K562 (cell line): Measurements from ENCODE around the gene KTN1. TPM values are rescaled to one million over a fixed set of nuclear protein-coding genes. Genes with fewer than 3 reads are reported as not detected.

Source experiments
- ATAC-seq: fragments of 200-7000 bp; cut with Tn5 transposase; 3 replicates; pipeline ENCODE4 v1.9.1; 2020; ENCODE audit warnings: moderate library complexity
- BruUV-seq: library from RNA; stranded (reverse); fragments of 400-500 nt; replicated peaks from 2 replicates; lab custom pipeline; 2021; lab: Mats Ljungman, UMichigan
- CTCF ChIA-PET: fragments of 300-600 bp; formaldehyde crosslinking; extraction: SDS; loops from one replicate; lab custom pipeline; 2021; ENCODE audit warnings: low intra/inter-chr PET ratio; lab: Yijun Ruan, JAX
- POLR2A ChIA-PET: fragments of 300-600, 350-650 bp; sonication (Branson Sonifier 250); formaldehyde crosslinking; extraction: SDS; loops from one replicate; lab custom pipeline; 2021; ENCODE audit warnings: antibody characterized with exemption, inconsistent platforms; lab: Yijun Ruan, JAX
- DNase-seq, 4 experiments: peaks; one replicate each; pipeline versions ENCODE4 v3.0.0 to v3.0.0-alpha.2; 2011 to 2018; ENCODE audit warnings: low spot score in 3 of 4, mixed read lengths in 3 of 4; ENCODE audit errors: extremely low read depth in 1 of 4
- FAIRE-seq: peaks from 2 replicates; lab custom pipeline; 2011; peaks lifted over from hg19 to GRCh38; lab: Jason Lieb, UNC
- H2AFZ ChIP-seq: 2 replicates; pipeline ENCODE4 v1.6.0; 2011; ENCODE audit warnings: low read depth, low read length, control low read depth, inconsistent platforms
- H3K27ac ChIP-seq: fragments of 200-600 bp; 3 replicates; pipeline ENCODE4 v1.8.0; 2011; ENCODE audit warnings: low read depth, mild to moderate bottlenecking, control low read depth, inconsistent platforms, low read length, moderate library complexity, mixed read lengths; ENCODE audit errors: extremely low read depth
- H3K27me3 ChIP-seq, 2 experiments: fragments of 300-600 bp in 1 of 2; 2 replicates in 1 of 2; 3 replicates in 1 of 2; pipeline versions ENCODE4 v1.6.0 to v1.8.0; 2011; ENCODE audit warnings: inconsistent platforms in 2 of 2, low read length in 2 of 2, mild to moderate bottlenecking in 1 of 2, mixed read lengths in 1 of 2, moderate library complexity in 1 of 2; ENCODE audit not compliant: control insufficient read depth in 2 of 2, insufficient read depth in 2 of 2
- H3K36me3 ChIP-seq: fragments of 300-600 bp; 3 replicates; pipeline ENCODE4 v1.8.0; 2011; ENCODE audit warnings: mild to moderate bottlenecking, low read length, inconsistent platforms; ENCODE audit not compliant: control insufficient read depth, insufficient read depth
- H3K4me1 ChIP-seq, 2 experiments: fragments of 200-600 bp in 1 of 2; replicated peaks in 1 of 2; 2 replicates in 1 of 2; 3 replicates in 1 of 2; pipeline versions ENCODE4 v1.5.1 to v1.8.0; 2011; ENCODE audit warnings: inconsistent platforms in 2 of 2, low read length in 2 of 2, mild to moderate bottlenecking in 1 of 2, mixed read lengths in 1 of 2, moderate library complexity in 1 of 2; ENCODE audit not compliant: control insufficient read depth in 2 of 2, insufficient read depth in 2 of 2
- H3K4me2 ChIP-seq: 2 replicates; pipeline ENCODE4 v1.6.1; 2011; ENCODE audit warnings: low read length, control low read depth, inconsistent platforms, mixed read lengths; ENCODE audit not compliant: insufficient read depth
- H3K4me3 ChIP-seq: fragments of 200-600 bp; sonication (generic), shearing (Covaris generic); 2 replicates; pipeline ENCODE4 v1.5.1; 2016; ENCODE audit warnings: control low read depth, inconsistent platforms
- H3K79me2 ChIP-seq: fragments of 200-600 bp; 3 replicates; pipeline ENCODE4 v1.8.0; 2011; ENCODE audit warnings: low read length, inconsistent platforms; ENCODE audit not compliant: control insufficient read depth, insufficient read depth
- H3K9ac ChIP-seq, 2 experiments: 2 replicates each; pipeline versions ENCODE4 v1.6.0 to v1.6.1; 2011; ENCODE audit warnings: low read depth in 2 of 2, low read length in 2 of 2, control low read depth in 1 of 2, inconsistent platforms in 1 of 2, mild to moderate bottlenecking in 1 of 2, mixed read lengths in 1 of 2; ENCODE audit not compliant: insufficient read depth in 1 of 2
- H3K9me1 ChIP-seq: one replicate; pipeline ENCODE4 v1.6.0; 2011; ENCODE audit warnings: inconsistent platforms, mild to moderate bottlenecking, low read length, moderate library complexity; ENCODE audit not compliant: control insufficient read depth, insufficient read depth
- H3K9me3 ChIP-seq: replicated peaks from 2 replicates; pipeline ENCODE4 v1.5.1; 2011; ENCODE audit warnings: low read depth, low read length, inconsistent platforms; ENCODE audit not compliant: control insufficient read depth, insufficient read depth
- H4K20me1 ChIP-seq: replicated peaks from 2 replicates; pipeline ENCODE4 v1.6.1; 2011; ENCODE audit warnings: low read length, inconsistent platforms, mixed read lengths; ENCODE audit not compliant: control insufficient read depth, insufficient read depth
- CEBPG ChIP-seq, 3 experiments: fragments of 200-800 bp in 1 of 3; sonication (Bioruptor generic) in 1 of 3; sonication (generic) in 1 of 3; formaldehyde crosslinking in 1 of 3; IDR thresholded peaks in 2 of 3; conservative IDR thresholded peaks in 1 of 3; 2 replicates each; pipeline versions ENCODE4 v1.6.1 to v1.8.0; 2016 to 2022; ENCODE audit warnings: missing compliant biosample characterization in 2 of 3, missing genetic modification characterization in 2 of 3, mild to moderate bottlenecking in 1 of 3, missing genetic modification reagents in 1 of 3
- ERF ChIP-seq: fragments of 450-650 bp; formaldehyde crosslinking; IDR thresholded peaks from 2 replicates; pipeline ENCODE4 v1.4.0; 2020; ENCODE audit warnings: mild to moderate bottlenecking, mixed read lengths
- ETV1 ChIP-seq: fragments of 450-650 bp; conservative IDR thresholded peaks from 2 replicates; pipeline ENCODE4 v1.6.1; 2016; ENCODE audit warnings: missing genetic modification characterization, control low read depth, low read depth, missing compliant biosample characterization
- FOSL1 ChIP-seq: fragments of 200-800 bp; sonication (Bioruptor generic); conservative IDR thresholded peaks from 2 replicates; pipeline ENCODE4 v1.6.1; 2016; ENCODE audit warnings: missing genetic modification characterization, missing compliant biosample characterization
- NCOA2 ChIP-seq, 2 experiments: fragments of 450-650 bp; IDR thresholded peaks; 2 replicates each; pipeline ENCODE4 v1.6.1; 2018; ENCODE audit warnings: mild to moderate bottlenecking in 2 of 2, moderate library complexity in 1 of 2; ENCODE audit not compliant: partially characterized antibody in 2 of 2
- NFE2L1 ChIP-seq: fragments of 450-650 bp; IDR thresholded peaks from 2 replicates; pipeline ENCODE4 v1.6.1; 2016; ENCODE audit warnings: missing genetic modification characterization, low read depth, mild to moderate bottlenecking, missing compliant biosample characterization, moderate library complexity, borderline replicate concordance
- NR2C2 ChIP-seq, 2 experiments: fragments of 200-800 bp in 1 of 2; sonication (Bioruptor generic) in 1 of 2; sonication (generic) in 1 of 2; formaldehyde crosslinking in 1 of 2; IDR thresholded peaks; 2 replicates each; pipeline versions ENCODE4 v1.6.1 to v1.8.0; 2016 to 2022; ENCODE audit warnings: mild to moderate bottlenecking in 1 of 2, missing compliant biosample characterization in 1 of 2, missing genetic modification characterization in 1 of 2, missing genetic modification reagents in 1 of 2
- RNF2 ChIP-seq: sonication (generic); IDR thresholded peaks from 2 replicates; pipeline ENCODE4 v1.6.1; 2016
- STAG1 ChIP-seq: sonication (generic); formaldehyde crosslinking; IDR thresholded peaks from 2 replicates; pipeline ENCODE4 v1.5.0; 2020; ENCODE audit warnings: missing genetic modification reagents, borderline replicate concordance
- ZNF134 ChIP-seq: fragments of 250-450 bp; sonication (Bioruptor Pico); conservative IDR thresholded peaks from 2 replicates; pipeline ENCODE4 v1.4.0; 2020
- ZNF507 ChIP-seq: conservative IDR thresholded peaks from 2 replicates; pipeline ENCODE4 v1.6.1; 2017; ENCODE audit warnings: missing genetic modification characterization, missing compliant biosample characterization
- WGBS: fragments of 100-300 bp; shearing (Covaris generic); methylation state at CpG from one replicate; pipeline ENCODE4 v1.1.6; 2016; ENCODE audit warnings: low coverage, mixed read lengths; ENCODE audit not compliant: insufficient coverage; ENCODE audit errors: missing lambda C conversion rate; 5-methylcytosine and 5-hydroxymethylcytosine counted together
- in situ Hi-C: fragments of 300-500 bp; cut with MboI; formaldehyde crosslinking; loops from 4 replicates; pipeline ENCODE4 v1.15.0; 2018; ENCODE audit warnings: inconsistent platforms, mixed read lengths
- intact Hi-C: fragments of 100-400 bp; cut with micrococcal nuclease; formaldehyde crosslinking; loops from 2 replicates; pipeline ENCODE4 v1.14.2; 2022
- polyA plus RNA-seq, 8 experiments: library from polyadenylated mRNA; depleted of rRNA in 4 of 8; stranded (reverse) in 5 of 8; unstranded in 3 of 8; fragments of >200 nt; fragmentation: Nextera tagmentation in 2 of 8; fragmentation: Illumina TruSeq in 1 of 8; extraction: Ambion mirVana in 2 of 8; extraction: Trizol in 1 of 8; gene quantifications; 2 replicates each; pipeline versions ENCODE4 v1.2.1 to v1.2.3, GENCODE V29; 2011 to 2014; ENCODE audit warnings: inconsistent platforms in 1 of 8, missing spikeins in 1 of 8
- total RNA-seq, 7 experiments: library from RNA; depleted of rRNA in 6 of 7; stranded (reverse); fragments of >200 nt in 6 of 7; fragmentation: Illumina TruSeq in 2 of 7; extraction: Trizol in 2 of 7; gene quantifications; 2 replicates each; pipeline versions ENCODE4 v1.2.1 to v1.2.3, GENCODE V29; 2011 to 2021; ENCODE audit warnings: low replicate concordance in 1 of 7

Gene KTN1
- total and polyA plus RNA-seq, 9 of the 15 experiments (the other 6 are each of a cell fraction or from before 2014, with no cell fraction given) = 34.8 to 120 (median 63.6) TPM

DNA sequence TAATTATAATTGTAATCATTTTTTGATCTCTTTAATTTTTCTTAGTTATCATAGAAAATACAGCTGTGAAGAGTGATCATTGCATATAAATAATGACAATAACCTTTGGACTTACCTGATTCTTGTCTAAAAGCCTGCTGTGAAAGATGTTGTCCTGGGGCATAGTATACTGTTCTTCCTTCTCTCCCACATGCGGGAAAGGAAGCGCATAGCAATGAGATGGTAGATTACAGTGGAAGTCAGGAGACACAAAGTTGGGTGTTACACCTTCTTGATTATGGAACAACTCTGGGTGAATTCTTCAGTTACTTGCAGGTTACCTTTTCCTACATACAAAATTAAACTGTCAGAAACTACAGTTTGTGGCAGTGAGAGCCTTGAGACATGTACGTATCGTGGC is 140.8 kb downstream of the KTN1 start:
- Histone ChIP-seq H4K20me1 (no peaks in the 10 kb centered on the region), H3K4me1 (no peaks in the 10 kb centered on the region), H3K4me2 (no peak overlapping the region), H3K9me1 (no peaks in the 10 kb centered on the region), H3K9me3 (no peaks in the 10 kb centered on the region), H3K36me3 (no peaks in the 10 kb centered on the region), H3K27ac (no peak overlapping the region), H3K27me3 (peaks cover 0 to 7% of the 10 kb centered on the region in 2 experiments; a peak in 2 of 5 replicates), H3K4me3 (no peak overlapping the region), H3K79me2 (no peaks in the 10 kb centered on the region), H3K9ac (no peak overlapping the region), H2AFZ (no peak overlapping the region)
- no TSS peak for BruUV-seq
- DNase-seq = no peak
- ChIA-PET CTCF (no interaction called here), POLR2A (no interaction called here)
- no peak for FAIRE-seq
- 0% methylated on average over 4 of the region's 4 CpGs for WGBS
- in situ Hi-C loops = no loop called here
- ATAC-seq = no peak
- TF ChIP-seq NCOA2 (IDR thresholded peaks at IDR 0.05; ENCODE audit: partially characterized antibody in 2 of 2) = no peak
- TF ChIP-seq ZNF134 (CRISPR knock-in tag) = no peak
- TF ChIP-seq STAG1 = no peak
- no peak for TF ChIP-seq ZNF507 (tag)
- TF ChIP-seq NFE2L1 = no peak
- TF ChIP-seq RNF2 = no peak
- intact Hi-C loops = loop anchor here (10.0 kb wide), 2 partner anchors 276 to 754 kb away; partner anchors contain the start of gene TBPL2

DNA sequence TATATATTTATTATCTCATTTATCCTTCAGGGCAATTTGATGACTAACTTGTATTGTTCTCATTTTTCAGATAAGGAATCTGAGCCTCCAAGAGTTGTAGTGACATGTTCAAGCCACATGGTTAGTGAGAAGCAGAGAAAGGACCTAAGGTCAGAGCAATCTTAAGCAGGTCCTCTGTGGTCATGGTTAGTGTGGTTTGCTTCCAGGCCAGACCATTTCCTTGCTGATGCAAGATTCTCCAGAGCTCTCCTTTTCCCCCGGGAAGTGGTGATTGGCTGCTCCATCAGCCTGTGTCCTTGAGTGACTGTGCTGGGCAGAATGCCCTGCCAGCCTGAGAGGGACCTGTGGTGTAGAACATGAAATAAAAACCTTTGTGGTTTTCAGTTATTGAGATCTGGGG is 141.3 kb downstream of the KTN1 start:
- H3K4me2 ChIP-seq = no peak overlapping the region
- POLR2A ChIA-PET = no interaction called here
- intact Hi-C loops (loop anchor here (10.0 kb wide), 2 partner anchors 277 to 753 kb away; partner anchors contain the start of gene TBPL2), in situ Hi-C loops (no loop called here)
- no peaks in the 10 kb centered on the region for H4K20me1 ChIP-seq
- no peak overlapping the region for H2AFZ ChIP-seq
- H3K79me2 ChIP-seq = no peaks in the 10 kb centered on the region
- peaks cover 0 to 7% of the 10 kb centered on the region in 2 experiments; a peak in 2 of 5 replicates for H3K27me3 ChIP-seq
- H3K27ac ChIP-seq = no peak overlapping the region
- no peak for ATAC-seq
- no peak overlapping the region for H3K9ac ChIP-seq
- CTCF ChIA-PET = no interaction called here
- BruUV-seq = no TSS peak
- no peak for FAIRE-seq
- H3K4me1 ChIP-seq = no peaks in the 10 kb centered on the region
- TF ChIP-seq NR2C2 (CRISPR knock-in tag; IDR thresholded peaks at IDR 0.05) (no peak), NR2C2 (tag; IDR thresholded peaks at IDR 0.05) (peak; percentile 42; the same call in 1 of the 2 replicates), ERF (CRISPR knock-in tag) (no peak), ETV1 (tag) (no peak), FOSL1 (tag) (peak; percentile 59; the same call in 1 of the 2 replicates), CEBPG (CRISPR knock-in tag; IDR thresholded peaks at IDR 0.05) (no peak), CEBPG (tag; conservative IDR thresholded peaks at IDR 0.05 in 1 of 2, IDR thresholded peaks at IDR 0.05 in 1 of 2) (peak; percentile 21 to 70; a peak in 3 of 4 replicates)
- H3K36me3 ChIP-seq = no peaks in the 10 kb centered on the region
- H3K9me1 ChIP-seq = no peaks in the 10 kb centered on the region
- no peak for DNase-seq
- 0% methylated on average over 1 of the region's 1 CpG for WGBS
- no peak overlapping the region for H3K4me3 ChIP-seq
- H3K9me3 ChIP-seq = no peaks in the 10 kb centered on the region
